ENCODE measurements around the gene CHRNA4. TPM values are rescaled to one million over a fixed set of nuclear protein-coding genes. Genes with fewer than 3 reads are reported as not detected.

Gene CHRNA4
- total and polyA plus RNA-seq, 2 donors (not counting 3 experiments of a cell fraction or from before 2014, with no cell fraction given), result not detected

GRCh38 chr20:63356511-63356910 lies 4.6 kb downstream of the CHRNA4 start:
- Histone ChIP-seq H3K4me3 (replicated peaks in 1 of 3; ENCODE audit: insufficient read depth in 1 of 3, low read depth in 1 of 3, low read length in 3 of 3) (no peak overlapping the region), H3K9me3 (replicated peaks; ENCODE audit: control insufficient read depth, insufficient read depth, low read length) (no peaks in the 10 kb centered on the region), H3K9ac (replicated peaks; ENCODE audit: extremely low read depth, insufficient read depth, low read length) (no peak overlapping the region), H3K27me3 (ENCODE audit: control insufficient read depth in 2 of 2, insufficient read depth in 2 of 2, low read length in 2 of 2) (peaks cover 6 to 8% of the 10 kb centered on the region in 2 experiments), H3K79me2 (ENCODE audit: control insufficient read depth, insufficient read depth, low read length) (no peaks in the 10 kb centered on the region), H4K20me1 (replicated peaks; ENCODE audit: control insufficient read depth, extremely low read depth, insufficient read depth, low read length) (no peaks in the 10 kb centered on the region), H3K27ac (ENCODE audit: insufficient read depth, low read depth, low read length) (no peak overlapping the region), H2AFZ (ENCODE audit: low read depth, low read length) (no peak overlapping the region), H3K9me1 (replicated peaks; ENCODE audit: control insufficient read depth, extremely low read depth, insufficient read depth, low read length) (no peaks in the 10 kb centered on the region), H3K36me3 (ENCODE audit: control insufficient read depth in 2 of 2, extremely low read depth in 1 of 2, insufficient read depth in 2 of 2, low read length in 2 of 2) (no peaks in the 10 kb centered on the region), H3K4me2 (ENCODE audit: insufficient read depth, low read length) (no peak overlapping the region), H3K4me1 (ENCODE audit: control insufficient read depth, extremely low read depth, insufficient read depth, low read length) (no peaks in the 10 kb centered on the region)
- dilution Hi-C loops (cut with MboI; ENCODE audit: extremely low pct_ligation_motif_present, low sequenced_read_pairs), result no loop called here
- POLR2A ChIA-PET, result no interaction called here
- intact Hi-C loops (cut with micrococcal nuclease), result no loop called here
- CTCF ChIA-PET, result no interaction called here
- DNase-seq (ENCODE audit: low read depth, low spot score), result no peak
- BruUV-seq (replicated peaks), result no TSS peak
- no peak for FAIRE-seq
- TF ChIP-seq MYC (IDR thresholded peaks at IDR 0.05; ENCODE audit: low read depth, low read length), result no peak
- TF ChIP-seq POLR2A (IDR thresholded peaks at IDR 0.05; ENCODE audit: low read depth, low read length), result no peak
- no peak for TF ChIP-seq EZH2 (IDR thresholded peaks at IDR 0.05; ENCODE audit: borderline replicate concordance, low read depth, low read length, severe bottlenecking)
- no peak for TF ChIP-seq GATA2 (IDR thresholded peaks at IDR 0.05; ENCODE audit: insufficient read depth, insufficient read length, low read depth, low read length)

DNA sequence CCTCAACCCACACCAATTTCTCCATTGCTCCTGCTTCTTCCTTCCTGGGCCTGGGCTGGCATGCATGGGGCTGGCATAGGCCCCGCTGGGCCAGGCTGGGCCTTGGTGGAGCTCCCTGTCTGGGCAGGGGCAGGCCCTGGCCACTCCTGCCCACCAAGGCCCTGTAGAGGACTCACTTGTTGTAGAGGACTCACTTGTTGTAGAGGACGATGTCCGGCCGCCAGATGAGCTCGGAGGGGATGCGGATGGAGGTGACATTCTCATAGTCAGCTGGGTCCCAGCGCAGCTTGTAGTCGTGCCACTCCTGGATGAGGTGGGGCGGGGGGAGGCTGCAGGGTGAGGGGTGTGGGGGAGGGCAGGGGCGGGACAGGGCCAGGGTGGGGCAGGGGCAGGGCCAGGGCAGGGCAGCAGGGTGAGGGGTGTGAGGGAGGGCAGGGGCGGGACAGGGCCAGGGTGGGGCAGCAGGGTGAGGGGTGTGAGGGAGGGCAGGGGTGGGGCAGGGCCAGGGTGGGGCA lies 5.3 kb downstream of the CHRNA4 start:
- Histone ChIP-seq H4K20me1 (replicated peaks; ENCODE audit: control insufficient read depth, extremely low read depth, insufficient read depth, low read length) (no peaks in the 10 kb centered on the region), H3K27ac (ENCODE audit: insufficient read depth, low read depth, low read length) (no peak overlapping the region), H3K79me2 (ENCODE audit: control insufficient read depth, insufficient read depth, low read length) (no peaks in the 10 kb centered on the region), H3K4me3 (replicated peaks in 1 of 3; ENCODE audit: insufficient read depth in 1 of 3, low read depth in 1 of 3, low read length in 3 of 3) (no peak overlapping the region), H3K36me3 (ENCODE audit: control insufficient read depth in 2 of 2, extremely low read depth in 1 of 2, insufficient read depth in 2 of 2, low read length in 2 of 2) (no peaks in the 10 kb centered on the region), H2AFZ (ENCODE audit: low read depth, low read length) (no peak overlapping the region), H3K4me1 (ENCODE audit: control insufficient read depth, extremely low read depth, insufficient read depth, low read length) (no peaks in the 10 kb centered on the region), H3K9me1 (replicated peaks; ENCODE audit: control insufficient read depth, extremely low read depth, insufficient read depth, low read length) (no peaks in the 10 kb centered on the region), H3K9ac (replicated peaks; ENCODE audit: extremely low read depth, insufficient read depth, low read length) (no peak overlapping the region), H3K9me3 (replicated peaks; ENCODE audit: control insufficient read depth, insufficient read depth, low read length) (no peaks in the 10 kb centered on the region), H3K27me3 (ENCODE audit: control insufficient read depth in 2 of 2, insufficient read depth in 2 of 2, low read length in 2 of 2) (peaks cover 5 to 8% of the 10 kb centered on the region in 2 experiments), H3K4me2 (ENCODE audit: insufficient read depth, low read length) (no peak overlapping the region)
- dilution Hi-C loops (cut with MboI; ENCODE audit: extremely low pct_ligation_motif_present, low sequenced_read_pairs) (no loop called here), intact Hi-C loops (cut with micrococcal nuclease) (no loop called here)
- CTCF ChIA-PET, result no interaction called here
- no TSS peak for BruUV-seq (replicated peaks)
- TF ChIP-seq FOS (IDR thresholded peaks at IDR 0.05; ENCODE audit: borderline replicate concordance, insufficient read depth, low read length) (no peak), GATA2 (IDR thresholded peaks at IDR 0.05; ENCODE audit: insufficient read depth, insufficient read length, low read depth, low read length) (no peak), POLR2A (IDR thresholded peaks at IDR 0.05; ENCODE audit: low read depth, low read length) (no peak), POLR2AphosphoS5 (IDR thresholded peaks at IDR 0.05; ENCODE audit: insufficient read depth, low read depth, low read length) (no peak), MAX (IDR thresholded peaks at IDR 0.05; ENCODE audit: insufficient read depth, insufficient read length) (no peak), MYC (IDR thresholded peaks at IDR 0.05; ENCODE audit: low read depth, low read length) (no peak), EZH2 (IDR thresholded peaks at IDR 0.05; ENCODE audit: borderline replicate concordance, low read depth, low read length, severe bottlenecking) (no peak), CTCF (IDR thresholded peaks at IDR 0.05; ENCODE audit: extremely low read depth in 1 of 2, insufficient read depth in 1 of 2, low read depth in 1 of 2, low read length in 2 of 2) (no peak), JUN (IDR thresholded peaks at IDR 0.05; ENCODE audit: borderline replicate concordance, insufficient read depth, insufficient read length, low read depth) (no peak)
- FAIRE-seq (no peak), DNase-seq (ENCODE audit: low read depth, low spot score) (no peak)
- POLR2A ChIA-PET, result no interaction called here

All from endothelial cell of umbilical vein (primary cell).